ENCODE measurements around the gene SAMSN1.

DNA sequence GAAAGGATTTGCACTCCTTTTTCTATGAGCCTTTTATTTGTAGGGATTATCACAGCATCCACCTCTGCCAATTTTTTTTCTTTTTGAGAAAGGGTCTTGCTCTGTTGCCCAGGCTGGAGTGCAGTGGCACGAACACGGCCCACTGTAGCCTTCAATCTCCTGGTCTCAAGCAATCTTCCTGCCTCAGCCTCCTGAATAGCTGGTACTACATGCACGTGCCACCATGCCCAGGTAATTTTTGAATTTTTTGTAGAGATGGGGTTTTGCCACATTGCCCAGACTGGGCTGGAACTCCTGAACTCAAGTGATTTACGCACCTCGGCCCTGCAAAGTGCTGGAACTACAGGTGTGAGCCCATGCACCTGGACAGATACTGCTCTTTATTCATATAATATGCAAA lies 2.1 kb downstream of the SAMSN1 start:
- TF ChIP-seq, protein P1, sequence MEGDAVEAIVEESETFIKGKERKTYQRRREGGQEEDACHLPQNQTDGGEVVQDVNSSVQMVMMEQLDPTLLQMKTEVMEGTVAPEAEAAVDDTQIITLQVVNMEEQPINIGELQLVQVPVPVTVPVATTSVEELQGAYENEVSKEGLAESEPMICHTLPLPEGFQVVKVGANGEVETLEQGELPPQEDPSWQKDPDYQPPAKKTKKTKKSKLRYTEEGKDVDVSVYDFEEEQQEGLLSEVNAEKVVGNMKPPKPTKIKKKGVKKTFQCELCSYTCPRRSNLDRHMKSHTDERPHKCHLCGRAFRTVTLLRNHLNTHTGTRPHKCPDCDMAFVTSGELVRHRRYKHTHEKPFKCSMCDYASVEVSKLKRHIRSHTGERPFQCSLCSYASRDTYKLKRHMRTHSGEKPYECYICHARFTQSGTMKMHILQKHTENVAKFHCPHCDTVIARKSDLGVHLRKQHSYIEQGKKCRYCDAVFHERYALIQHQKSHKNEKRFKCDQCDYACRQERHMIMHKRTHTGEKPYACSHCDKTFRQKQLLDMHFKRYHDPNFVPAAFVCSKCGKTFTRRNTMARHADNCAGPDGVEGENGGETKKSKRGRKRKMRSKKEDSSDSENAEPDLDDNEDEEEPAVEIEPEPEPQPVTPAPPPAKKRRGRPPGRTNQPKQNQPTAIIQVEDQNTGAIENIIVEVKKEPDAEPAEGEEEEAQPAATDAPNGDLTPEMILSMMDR (IDR thresholded peaks at IDR 0.05 in 8 of 11, conservative IDR thresholded peaks at IDR 0.05 in 3 of 11) = no peak
- TF ChIP-seq POLR2A (IDR thresholded peaks at IDR 0.05) = no peak
- TF ChIP-seq POLR2AphosphoS5 (IDR thresholded peaks at IDR 0.05) = peak in 1 of 3 donors; percentile 54
